C1 segment of cervical spinal cord (tissue), 14 donors: Measurements from ENCODE around the gene COX7C.

Source experiments
- DNase-seq, 14 donors: peaks; one replicate each; lab custom pipeline; 2025; lab: John Stamatoyannopoulos, UW

The COX7C gene

DNA sequence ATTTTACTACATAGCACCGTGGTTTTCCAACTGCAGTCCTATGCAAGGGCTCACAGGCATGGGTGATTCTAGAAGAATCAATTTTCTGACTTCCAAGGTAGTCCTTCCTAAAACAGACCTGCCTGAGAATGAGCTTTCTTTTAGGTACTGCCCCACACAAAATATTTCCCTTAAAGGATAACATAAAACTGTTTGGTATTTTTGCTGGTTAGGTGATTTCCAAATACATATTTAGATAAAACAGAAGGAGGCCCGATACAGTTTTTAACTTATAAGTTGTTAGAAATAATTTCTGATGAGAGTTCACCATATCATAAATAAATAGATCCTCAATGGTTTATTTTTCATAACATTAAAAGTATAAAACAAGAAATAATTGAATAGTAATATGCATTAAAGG lies 46.4 kb downstream of the COX7C start:
- no peak for DNase-seq

DNA sequence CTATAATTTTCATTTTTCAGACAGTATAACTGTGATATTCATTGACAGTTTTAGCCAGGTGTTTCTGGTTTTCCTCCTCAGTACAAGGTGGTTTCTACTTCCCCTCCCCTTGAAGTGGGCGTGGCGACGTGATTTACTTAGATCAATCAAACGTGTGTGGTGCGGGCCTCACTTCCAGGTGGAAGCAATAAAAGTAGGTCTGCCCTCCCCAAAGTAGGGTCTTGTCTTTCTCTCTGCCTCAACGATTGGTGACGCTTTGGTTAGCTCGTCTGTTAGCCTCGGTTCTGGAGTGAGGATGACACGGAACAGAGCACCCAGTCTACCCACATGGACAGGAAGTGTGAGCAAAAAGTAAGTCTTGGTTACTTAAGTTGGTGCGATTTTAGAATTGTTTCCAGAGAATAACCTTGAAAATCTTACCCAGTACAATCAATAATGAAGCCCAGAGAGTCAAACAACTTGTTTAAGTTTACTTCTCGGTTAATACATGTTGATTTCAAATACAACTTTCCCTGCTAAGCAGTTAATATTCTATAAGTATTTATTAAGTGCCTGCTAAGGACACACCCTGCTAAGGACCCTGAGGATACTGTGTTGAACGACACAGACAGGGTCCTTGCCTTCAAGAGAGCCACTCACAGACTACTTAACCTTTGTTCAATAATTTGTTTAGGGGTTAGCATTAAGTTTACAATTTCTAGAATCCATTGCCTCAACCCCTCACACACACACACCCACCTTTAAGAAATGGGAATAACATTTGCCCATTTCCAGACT lies 48.4 kb downstream of the COX7C start:
- DNase-seq, result no peak

DNA sequence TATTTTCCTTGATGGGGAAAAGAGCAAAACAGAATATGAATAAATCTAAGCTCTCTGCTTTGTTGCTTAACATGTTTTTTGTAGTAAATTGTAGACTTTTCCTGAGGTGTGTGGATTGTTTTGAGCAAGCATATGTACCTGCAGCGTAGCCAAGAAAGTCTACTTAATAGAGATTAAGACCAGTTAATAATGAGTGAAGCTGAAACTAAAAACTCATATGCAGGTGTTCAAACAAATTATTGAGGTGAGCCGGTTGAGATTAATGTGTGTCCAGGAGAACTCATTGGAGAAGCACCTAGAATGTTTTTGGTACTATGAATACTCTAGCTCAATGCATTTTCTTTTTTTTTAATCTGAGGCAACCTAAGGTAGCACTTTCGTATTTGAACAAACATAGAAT lies 49.2 kb downstream of the COX7C start:
- no peak for DNase-seq
